D721Med (cell line): ENCODE results near the gene LSM2.
A peak's percentile ranks its signal among the peaks of the same experiment; 100 is the strongest.

Experiments
- DNase-seq: peaks from one replicate; pipeline ENCODE4 v3.0.0; 2011; ENCODE audit warnings: low spot score; ENCODE audit not compliant: insufficient read length
- FAIRE-seq: peaks from 2 replicates; lab custom pipeline; 2011; peaks lifted over from hg19 to GRCh38; lab: Jason Lieb, UNC
- TF ChIP-seq, protein P1 (sequence below): IDR thresholded peaks from 2 replicates; pipeline ENCODE4 v1.5.1; 2012; ENCODE audit warnings: mild to moderate bottlenecking, control low read depth; ENCODE audit not compliant: insufficient read depth; ENCODE audit errors: missing control alignments

LSM2 gene

DNA sequence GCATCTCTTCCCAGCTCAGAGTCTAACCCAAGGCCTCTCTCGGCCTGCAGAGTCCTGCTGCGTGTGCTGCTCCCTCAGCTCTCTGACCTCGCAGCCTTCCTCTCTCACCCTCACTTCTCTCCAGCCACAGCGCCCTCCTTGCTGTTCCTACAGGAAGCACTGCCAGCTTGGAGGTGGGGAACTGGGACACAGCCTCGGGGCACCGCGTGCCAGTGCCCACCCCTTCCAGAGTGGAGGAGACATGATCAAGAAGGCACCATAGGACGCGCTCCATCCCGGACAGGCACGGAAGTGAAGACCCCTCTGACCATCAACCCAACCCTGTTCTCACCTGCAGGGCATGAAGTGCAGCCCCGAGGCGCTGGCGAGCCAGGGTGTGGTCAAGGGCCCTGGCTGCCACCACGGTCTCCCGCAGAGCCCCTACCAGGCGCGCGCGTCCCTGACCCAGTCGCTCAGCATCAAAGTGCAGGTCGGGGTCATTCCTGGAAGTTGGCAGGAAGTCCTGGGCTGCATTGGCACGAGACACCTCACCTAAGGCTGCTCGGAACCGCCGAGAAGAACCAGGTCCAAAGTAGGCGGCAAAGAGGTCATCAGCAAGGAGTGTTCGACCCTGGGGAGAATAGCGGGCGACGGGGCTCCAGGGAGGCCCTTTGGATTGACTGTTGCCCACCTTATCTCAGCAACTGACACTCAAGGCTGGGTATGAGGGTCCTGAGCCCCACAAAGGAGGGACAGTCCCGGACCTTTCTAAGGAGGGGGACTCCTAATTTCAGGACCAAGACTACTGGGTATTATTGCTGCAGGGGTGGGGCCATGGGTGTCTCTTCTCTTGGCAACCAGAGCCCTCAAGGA, 30.9 kb downstream of the LSM2 start:
- TF ChIP-seq, protein P1, sequence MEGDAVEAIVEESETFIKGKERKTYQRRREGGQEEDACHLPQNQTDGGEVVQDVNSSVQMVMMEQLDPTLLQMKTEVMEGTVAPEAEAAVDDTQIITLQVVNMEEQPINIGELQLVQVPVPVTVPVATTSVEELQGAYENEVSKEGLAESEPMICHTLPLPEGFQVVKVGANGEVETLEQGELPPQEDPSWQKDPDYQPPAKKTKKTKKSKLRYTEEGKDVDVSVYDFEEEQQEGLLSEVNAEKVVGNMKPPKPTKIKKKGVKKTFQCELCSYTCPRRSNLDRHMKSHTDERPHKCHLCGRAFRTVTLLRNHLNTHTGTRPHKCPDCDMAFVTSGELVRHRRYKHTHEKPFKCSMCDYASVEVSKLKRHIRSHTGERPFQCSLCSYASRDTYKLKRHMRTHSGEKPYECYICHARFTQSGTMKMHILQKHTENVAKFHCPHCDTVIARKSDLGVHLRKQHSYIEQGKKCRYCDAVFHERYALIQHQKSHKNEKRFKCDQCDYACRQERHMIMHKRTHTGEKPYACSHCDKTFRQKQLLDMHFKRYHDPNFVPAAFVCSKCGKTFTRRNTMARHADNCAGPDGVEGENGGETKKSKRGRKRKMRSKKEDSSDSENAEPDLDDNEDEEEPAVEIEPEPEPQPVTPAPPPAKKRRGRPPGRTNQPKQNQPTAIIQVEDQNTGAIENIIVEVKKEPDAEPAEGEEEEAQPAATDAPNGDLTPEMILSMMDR = no peak
- no peak for DNase-seq
- no peak for FAIRE-seq

DNA sequence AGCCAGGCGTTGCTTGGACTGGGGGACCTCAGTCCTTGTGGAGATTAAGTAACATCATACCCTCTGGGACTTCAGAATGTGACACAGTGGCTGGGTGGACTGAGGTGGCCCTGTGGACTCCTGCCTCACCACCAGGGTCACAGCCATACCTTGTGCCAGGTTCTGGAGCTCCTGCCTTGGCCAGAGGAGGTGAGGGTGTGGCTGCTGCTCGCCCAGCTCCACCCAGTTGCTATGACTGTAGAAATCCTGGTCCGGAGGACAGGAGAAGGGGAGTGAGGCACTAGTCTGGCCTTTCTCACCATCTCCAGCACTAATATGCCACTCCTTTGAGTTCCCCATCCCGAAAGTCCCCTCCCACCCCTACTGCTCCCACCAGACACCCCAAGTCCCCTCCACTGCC, 31.6 kb downstream of the LSM2 start:
- FAIRE-seq (no peak), DNase-seq (no peak)
- TF ChIP-seq, protein P1 = no peak

DNA sequence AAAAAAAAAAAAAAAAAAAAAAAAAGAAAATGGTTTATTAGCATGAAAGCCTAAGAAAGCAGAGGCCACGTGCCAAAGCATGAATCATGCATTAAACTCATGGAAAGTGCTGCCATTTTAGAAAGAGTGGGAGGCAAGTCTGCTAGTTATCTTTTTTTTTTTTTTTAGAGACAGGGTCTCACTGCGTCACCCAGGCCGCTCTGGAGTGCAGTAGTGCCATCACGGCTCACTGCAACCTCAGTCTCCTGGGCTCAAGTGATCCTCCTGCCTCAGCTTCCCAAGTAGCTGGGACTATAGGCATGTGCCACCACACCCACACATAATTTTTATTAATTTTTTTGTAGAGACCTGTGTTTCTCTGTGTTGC, 34.8 kb downstream of the LSM2 start:
- TF ChIP-seq, protein P1 = no peak
- FAIRE-seq = no peak
- DNase-seq = no peak

DNA sequence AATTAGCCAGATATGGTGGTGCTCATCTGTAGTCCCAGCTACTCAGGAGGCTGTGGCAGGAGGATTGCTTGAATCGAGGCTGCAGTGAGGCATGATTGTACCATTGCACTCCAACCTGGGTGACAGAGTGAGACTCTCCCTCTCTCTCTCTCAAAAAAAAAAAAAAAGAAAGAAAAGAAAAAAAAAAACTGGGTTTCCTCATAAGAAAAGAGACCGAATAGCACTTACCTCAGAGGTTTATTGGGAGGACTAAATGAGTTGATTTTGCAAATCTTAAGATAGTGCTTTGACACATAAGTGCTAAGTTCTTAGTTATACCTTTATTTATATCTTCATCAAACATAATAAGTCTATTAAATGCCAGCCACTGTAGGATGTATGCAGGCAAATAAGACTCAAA, 35.9 kb downstream of the LSM2 start:
- DNase-seq (no peak), FAIRE-seq (no peak)
- TF ChIP-seq, protein P1 = no peak

DNA sequence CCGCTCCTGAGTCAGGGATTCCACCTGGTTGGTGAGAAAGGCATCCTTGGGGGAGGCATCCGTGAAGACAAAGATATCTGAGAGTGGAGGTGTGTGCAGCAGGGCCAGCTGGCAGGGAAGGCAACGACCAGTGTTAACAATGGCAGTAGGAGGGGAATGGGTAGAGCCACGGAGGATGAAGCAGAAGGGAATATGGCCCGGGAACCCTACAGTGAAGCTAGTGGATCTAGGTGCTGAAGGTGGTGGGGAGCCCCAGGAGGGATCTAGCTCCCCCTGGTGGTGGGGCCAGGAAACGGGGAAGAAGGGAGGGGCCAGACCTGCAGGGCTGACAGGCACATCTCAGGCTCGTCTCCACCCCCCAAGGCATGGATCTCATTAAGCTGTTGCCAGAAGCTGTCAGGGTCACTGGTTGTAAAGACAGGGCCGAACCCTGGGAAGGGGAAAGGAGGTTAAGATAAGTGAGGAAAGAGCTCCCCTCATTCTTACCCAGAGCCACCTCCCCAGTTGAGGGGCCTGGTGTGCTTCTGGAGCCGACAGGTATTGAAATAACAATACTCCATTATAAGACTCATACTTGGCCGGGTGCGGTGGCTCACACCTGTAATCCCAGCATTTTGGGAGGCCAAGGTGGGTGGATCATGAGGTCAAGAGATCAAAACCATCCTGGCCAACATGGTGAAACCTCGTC, 36.9 kb downstream of the LSM2 start:
- FAIRE-seq (no peak), DNase-seq (peak; percentile 73)
- TF ChIP-seq, protein P1 = peak; percentile 84

DNA sequence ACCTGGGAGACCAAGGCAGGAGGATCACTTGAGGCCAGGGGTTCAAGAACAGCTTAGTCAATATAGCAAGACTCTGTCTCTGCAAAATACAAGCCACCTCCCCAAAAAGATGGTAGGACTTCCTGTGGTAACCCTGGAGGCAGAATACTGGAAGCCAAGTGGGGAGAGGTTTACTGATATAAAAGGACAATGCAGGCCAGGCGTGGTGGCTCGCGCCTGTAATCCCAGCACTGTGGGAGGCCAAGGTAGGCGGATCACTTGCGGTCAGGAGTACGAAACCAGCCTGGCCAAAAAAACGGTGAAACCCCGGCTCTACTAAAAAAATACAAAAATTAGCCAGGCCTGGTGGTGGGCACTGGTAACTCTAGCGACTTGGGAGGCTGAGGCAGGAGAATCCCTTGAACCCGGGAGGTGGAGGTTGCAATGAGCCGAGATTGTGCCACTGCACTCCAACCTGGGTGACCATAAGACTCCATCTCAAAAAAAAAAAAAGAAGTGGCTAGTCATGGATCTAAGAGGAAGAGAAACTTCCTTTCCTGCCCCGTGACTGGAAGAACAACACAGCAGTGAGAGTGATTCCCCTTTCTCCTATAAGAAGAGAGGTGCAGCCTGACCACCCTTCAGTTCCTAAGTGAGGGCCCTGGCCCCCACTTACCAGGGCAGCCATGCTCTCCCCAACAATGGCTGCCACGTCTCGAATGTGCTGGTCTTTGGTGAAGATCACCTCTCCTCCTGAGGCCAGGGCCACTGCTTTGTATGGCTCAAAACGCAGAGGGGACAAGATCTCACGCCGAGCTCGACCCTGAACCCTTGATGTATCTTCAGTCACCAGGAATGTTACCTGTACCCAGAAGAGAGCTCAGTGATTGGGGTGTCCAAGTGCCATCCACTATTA, 38.2 kb downstream of the LSM2 start:
- no peak for FAIRE-seq
- DNase-seq = no peak
- TF ChIP-seq, protein P1 = no peak
